GM19395 (cell line): ENCODE results near the gene GGA1.

Source experiments
- ATAC-seq: cut with Tn5 transposase; IDR thresholded peaks from one replicate; pipeline ENCODE4 v1.9.1; 2021; ENCODE audit warnings: mild to moderate bottlenecking, moderate library complexity; ENCODE audit not compliant: unreplicated experiment

GGA1 gene

GRCh38 chr22:37669586-37669985, 61.0 kb downstream of the GGA1 start:
- ATAC-seq: no peak

GRCh38 chr22:37672206-37672919, 63.7 kb downstream of the GGA1 start:
- ATAC-seq: no peak

- ATAC-seq: no peak
Measured at GRCh38 chr22:37672920-37673455, 64.4 kb downstream of the GGA1 start.

DNA sequence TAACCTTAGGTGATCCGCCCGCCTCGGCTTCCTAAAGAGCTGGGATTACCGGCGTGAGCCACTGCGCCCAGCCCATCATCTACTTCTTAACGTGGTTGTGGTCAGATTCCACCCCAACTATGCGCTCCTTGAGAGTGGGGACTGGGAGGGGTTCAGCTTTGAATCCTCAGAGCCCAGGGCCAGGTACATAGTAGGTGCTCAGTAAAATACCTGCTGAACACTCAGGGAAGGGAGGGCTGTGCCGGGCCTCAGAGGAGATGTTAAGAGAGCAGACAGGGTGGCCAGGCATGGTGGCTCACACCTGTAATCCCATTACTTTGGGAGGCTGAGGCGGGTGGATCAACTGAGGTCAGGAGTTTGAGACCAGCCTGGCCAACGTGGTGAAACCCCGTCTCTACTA, 65.6 kb downstream of the GGA1 start:
- ATAC-seq: no peak

GRCh38 chr22:37674951-37675929, 66.6 kb downstream of the GGA1 start, which contains the start of gene LGALS1:
Gene LGALS1, plus strand, starts transcription at chr22:37675636. Its CDS starts 67 bp downstream, at chr22:37675703.
- ATAC-seq: peak; percentile 44

- no peak for ATAC-seq
Measured at GRCh38 chr22:37675930-37676735, 67.5 kb downstream of the GGA1 start.

- peak; percentile 59 for ATAC-seq
Measured at GRCh38 chr22:37676736-37677492, 68.3 kb downstream of the GGA1 start.

DNA sequence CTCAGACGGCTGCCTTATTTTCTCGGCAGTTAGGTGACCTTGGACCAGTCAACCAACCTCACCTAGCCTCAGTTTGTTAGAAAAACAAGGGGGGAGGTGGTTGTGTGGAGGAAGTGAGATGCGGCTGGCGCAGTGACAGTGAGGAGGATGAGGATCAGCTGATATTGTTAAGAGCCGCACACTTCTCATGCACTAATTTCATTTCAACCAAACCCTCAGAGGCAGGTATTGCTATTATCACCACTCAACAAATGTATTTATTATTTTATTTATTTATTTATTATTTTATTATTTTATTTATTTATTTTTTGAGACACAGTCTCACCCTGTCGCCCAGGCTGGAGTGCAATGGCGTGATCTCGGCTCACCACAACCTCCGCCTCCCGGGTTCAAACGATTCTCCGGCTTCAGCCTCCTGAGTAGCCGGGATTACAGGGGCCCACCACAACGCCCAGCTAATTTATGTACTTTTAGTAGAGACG, 68.9 kb downstream of the GGA1 start:
- no peak for ATAC-seq

GRCh38 chr22:37678372-37678771, 69.7 kb downstream of the GGA1 start:
- ATAC-seq: no peak

DNA sequence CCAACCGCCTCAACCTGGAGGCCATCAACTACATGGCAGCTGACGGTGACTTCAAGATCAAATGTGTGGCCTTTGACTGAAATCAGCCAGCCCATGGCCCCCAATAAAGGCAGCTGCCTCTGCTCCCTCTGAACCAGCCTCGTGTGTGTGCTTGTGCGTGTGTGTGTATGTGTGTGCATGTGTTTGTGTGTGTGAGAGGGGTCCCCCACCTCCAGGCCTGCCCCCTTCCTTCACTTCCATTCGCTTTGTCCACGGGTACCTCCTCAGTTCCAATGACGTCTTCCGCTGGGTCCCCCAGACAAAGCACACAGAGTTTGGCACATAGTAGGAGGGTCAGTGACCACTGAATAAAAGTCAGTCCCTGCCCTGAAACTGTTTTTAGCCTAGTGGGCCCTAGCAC, 71.0 kb downstream of the GGA1 start:
- no peak for ATAC-seq

DNA sequence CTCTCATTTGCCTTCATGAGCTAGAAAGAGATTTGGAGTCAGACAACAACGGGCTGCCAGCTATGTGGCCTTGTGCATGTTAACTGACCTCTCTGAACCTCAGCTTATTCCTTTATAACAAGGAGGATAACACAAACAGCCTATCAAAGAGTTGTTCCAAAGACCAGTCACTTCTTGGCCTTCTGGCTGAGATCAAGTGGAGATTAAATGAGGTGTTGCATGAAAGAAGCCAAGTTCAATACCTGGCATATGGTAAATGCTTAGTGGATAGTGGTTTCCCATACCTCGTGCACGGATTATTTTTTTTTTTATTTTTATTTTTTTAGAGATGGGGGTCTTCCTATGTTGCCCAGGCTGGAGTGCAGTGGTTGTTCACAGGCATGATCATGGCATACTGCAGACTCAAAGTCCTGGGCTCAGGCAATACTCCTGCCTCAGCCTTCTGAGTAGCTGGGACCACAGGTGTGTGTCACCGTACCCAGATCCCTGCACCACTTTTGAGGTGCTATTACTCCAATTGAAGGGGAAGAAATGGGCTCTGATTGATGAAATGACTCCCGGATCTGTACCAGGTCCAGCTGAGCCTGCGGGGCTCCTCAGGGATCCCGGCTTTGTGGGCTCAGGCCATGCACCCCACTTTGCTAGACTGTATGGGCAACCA, 71.7 kb downstream of the GGA1 start:
- no peak for ATAC-seq

DNA sequence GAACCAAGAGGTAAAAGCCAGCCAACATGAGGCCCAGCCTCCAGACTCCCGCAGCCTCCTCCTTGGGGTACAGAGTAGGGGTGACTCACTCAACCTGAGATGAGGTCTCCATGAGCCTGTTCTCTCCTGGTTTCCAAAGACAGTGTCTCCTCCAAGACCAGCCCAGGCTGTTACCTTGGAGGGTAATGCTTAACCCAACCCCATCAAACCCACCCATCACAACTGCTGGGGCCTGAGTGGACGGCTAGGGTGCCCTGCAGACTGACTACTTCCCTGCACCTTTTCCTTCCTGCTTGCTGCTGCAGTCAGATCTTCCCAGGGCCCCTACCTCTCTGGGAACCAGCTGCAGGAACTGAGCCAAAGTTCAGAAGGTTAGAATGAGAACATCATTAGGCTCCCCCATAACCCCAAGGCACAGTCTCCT, 72.4 kb downstream of the GGA1 start:
- no peak for ATAC-seq

DNA sequence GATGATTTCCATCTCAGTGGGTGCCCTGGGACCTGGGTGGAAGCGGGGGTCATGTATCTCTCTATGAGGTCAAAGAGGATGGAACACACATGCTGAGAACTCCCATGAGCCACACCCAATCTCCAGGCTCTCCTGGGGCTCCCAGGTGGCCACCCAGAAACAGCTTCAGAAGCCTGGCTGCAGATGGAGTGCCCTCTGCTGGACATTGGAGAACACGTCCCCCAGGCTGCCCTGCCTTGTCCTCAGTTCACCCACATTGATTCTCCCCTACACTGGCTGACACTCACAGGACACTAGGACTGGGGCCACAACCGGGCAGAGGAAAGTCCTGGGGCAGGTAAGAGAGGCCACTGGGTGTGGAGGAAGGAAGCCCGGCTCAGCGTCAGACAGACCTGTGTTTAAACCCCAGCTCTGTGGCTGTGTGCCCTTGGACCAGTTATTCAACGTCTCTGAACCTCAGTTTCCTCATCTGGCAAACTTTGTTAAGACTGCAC, 73.0 kb downstream of the GGA1 start:
- no peak for ATAC-seq
